DMS53 treated with DMSO at 0.1 percent for 48 hours (cell line): ENCODE results near the gene VSIR.

Experiments
- DNase-seq: peaks from one replicate; lab custom pipeline; 2025; ENCODE audit not compliant: unreplicated experiment; lab: John Stamatoyannopoulos, UW

The VSIR gene

DNA sequence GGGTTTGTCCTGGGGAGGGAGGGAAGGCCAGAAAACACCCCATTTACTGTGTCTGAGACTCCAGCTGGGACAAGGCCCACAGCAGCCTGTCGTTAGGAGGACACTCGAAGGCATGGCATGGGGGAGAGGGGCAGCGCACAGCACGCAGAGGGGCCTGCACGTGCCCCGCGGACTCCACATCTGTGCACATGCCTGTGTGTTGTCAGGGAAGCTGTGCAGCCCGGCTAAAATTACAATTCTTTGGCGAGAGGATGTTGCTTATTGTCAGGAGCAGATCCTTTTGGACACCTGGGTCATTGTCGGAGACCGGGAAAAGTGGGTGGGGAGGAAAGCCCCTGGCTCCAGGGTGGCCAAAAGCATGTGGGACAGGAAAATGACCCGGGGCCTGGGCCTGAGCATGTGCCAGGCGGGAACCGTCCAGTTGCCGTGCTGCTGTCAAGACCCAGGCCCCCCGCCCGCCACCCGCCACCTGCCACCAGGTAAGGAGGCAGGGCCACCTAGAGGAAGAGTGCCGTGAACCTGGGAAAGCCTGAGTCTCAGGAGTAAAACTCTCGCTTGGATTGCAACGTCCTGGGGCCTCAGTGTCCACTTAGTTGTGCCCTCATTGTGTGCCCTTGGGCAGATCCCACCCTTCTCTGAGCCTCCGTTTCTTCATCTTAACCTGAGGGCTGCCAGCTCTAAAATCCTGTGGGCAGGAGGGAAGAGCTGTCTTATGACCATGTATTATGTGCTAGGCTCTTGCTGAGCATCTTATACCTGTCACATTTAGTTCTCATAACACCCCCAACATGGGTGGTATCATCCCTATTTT, 7.2 kb downstream of the VSIR start:
- DNase-seq: no peak

DNA sequence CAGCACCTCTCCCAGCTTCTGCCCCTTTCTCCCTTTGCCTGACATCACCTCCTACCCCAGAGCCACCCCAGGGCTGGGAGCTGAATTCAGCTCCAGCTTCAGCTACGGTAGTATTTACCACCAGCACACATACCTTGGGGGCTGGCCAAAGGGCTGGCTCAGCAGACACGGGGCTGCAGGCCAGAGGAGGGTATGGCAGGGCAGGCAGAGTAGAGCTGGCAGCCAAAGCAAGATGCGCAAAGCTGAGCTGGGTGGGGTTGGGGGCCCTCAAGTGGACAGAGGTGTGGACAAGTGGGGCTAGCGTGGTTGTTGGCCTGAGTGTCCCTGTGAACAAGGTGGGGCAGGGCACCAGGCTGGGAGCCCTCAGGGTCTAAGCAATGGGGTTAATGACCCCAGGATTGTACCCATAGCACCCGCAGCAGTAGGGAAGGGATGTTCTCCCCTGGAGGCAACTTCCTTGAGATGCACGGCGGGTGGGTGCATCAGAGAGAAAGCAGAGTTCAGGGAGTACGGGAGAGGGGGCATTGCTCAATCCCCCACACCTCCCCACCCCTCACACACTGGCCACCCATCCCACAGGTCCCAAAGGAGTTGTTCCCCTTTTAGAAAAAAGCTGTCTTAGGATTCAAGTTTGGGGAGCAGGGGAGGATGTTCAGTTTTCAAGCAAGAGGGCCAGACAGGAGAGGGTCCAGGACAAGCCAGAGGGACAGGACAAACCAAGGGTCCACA, 8.0 kb downstream of the VSIR start:
- DNase-seq: no peak

DNA sequence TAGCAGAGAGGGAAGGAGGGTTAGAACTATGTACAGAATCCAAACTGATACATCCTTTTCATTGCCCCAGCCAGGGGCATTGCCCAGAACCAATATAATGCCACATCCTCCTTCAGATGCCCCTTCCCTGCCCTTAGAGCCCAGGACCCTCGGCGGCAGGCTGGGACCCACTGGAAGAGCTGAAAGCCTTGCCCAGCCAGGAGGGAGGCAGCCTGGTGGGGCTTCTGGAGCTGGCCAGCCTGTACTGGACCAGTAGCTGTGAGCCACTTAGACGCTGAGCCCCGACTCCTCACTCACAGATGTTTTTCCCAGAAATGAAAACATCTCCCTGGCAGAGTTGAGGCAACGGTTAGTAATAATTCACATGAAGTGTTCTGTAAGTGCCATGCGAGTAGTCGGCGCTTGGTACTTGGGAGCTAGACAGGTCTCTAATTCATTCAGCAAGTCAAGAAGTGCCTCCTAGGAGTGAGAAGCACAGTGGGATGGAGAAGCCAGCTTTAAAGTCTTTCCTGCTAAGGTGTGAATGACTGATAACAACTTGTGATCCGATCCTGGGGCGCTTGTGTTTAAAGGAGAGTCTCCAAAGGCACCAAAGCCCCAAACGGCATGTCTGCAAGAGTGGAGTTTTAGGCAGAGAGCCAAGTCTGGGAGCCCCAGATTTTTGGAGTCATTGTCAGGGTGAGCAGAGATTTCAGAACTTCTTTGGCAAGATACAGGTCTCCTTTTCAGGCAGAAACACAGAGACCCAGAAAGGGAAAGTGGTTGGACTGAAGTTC, 9.8 kb downstream of the VSIR start:
- no peak for DNase-seq

DNA sequence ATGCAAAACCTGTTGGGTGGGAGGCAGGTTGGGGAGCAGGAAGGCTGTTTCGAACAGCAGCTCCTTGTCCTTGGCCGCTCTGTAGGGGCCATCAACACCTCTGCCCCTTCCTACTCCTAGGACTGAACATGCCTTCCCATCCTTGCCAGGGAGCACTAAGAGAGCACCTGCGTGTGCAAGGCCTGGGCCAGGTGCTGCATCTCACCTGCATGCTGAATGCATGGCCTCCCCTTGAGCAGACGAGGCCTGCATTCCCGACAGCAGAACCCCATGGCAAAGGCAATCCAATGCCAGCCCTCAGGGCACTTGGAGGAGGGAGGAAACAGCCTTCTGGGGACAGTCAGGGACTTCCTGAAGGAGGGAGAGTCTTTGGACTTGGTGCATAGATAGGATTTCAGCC, 11.0 kb downstream of the VSIR start:
- no peak for DNase-seq

DNA sequence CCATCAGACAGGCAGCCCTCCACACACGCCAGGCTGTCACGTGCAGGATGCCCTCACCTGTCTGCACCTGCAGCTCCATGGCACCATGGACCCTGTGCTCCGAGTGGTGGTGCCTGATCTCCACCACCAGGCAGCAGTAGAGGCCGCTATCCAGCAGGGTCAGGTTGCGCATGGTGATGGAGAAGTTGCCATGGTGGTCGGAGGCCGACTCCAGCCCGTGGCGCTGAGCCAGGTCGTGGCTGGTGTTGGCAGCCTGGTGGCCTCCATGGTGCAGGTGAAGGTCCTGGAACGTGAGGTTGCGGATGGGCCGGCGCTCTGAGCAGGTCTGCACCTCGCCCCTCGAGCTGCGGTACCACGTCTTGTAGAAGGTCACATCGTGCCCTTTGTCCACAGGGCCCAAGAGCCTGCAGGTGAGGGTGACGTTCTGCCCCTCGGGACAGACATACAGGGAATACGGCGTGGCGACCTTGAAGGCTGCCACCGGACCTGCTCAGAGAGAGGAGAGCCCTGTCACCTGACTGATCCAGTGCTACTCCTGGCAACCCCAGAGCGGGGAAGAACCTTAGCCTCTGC, 11.7 kb downstream of the VSIR start:
- DNase-seq: no peak

DNA sequence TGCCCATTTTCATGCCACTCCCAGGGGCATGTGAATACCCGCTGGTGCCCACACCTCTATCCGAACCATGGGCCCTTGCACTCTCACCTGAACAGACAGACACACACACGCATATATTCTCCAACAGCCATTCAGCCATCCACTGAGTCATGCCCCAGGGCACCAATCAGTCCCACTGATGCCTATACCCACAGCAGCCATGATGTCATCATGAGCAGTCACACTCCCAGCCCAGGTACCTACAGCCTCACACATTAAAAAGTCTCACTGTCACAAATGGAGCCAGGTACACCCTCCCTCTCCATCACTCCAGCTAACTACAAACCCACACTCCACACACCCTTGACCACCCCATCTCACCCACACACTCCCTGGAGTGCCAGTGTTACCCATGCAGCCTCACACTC, 12.2 kb downstream of the VSIR start:
- DNase-seq: no peak

DNA sequence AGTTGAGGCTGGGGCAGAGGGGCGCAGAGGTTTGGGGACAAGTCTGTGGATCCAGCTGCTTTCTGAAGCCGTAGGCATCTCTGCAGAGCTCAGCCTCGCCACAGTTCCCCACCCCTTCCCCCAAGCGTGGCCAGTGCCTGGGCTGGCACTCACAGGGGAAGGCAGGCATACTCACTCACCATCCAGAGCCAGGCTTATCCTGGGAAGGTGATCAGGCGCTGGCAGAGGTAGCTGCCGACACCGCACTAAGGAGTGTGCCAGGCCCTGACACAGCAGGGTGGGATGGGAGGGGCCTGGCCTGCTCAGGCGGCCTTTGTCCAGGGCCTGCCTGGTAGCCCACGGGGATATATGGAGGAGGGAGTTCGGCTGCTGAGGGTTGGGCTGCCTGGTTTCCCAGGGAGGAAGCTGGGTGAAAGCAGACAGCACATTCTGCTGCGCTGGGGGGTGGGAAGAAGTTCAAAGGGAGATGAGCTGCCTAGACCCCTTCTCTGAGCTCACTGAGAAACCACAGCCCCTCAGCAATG, 15.9 kb downstream of the VSIR start:
- DNase-seq: no peak

DNA sequence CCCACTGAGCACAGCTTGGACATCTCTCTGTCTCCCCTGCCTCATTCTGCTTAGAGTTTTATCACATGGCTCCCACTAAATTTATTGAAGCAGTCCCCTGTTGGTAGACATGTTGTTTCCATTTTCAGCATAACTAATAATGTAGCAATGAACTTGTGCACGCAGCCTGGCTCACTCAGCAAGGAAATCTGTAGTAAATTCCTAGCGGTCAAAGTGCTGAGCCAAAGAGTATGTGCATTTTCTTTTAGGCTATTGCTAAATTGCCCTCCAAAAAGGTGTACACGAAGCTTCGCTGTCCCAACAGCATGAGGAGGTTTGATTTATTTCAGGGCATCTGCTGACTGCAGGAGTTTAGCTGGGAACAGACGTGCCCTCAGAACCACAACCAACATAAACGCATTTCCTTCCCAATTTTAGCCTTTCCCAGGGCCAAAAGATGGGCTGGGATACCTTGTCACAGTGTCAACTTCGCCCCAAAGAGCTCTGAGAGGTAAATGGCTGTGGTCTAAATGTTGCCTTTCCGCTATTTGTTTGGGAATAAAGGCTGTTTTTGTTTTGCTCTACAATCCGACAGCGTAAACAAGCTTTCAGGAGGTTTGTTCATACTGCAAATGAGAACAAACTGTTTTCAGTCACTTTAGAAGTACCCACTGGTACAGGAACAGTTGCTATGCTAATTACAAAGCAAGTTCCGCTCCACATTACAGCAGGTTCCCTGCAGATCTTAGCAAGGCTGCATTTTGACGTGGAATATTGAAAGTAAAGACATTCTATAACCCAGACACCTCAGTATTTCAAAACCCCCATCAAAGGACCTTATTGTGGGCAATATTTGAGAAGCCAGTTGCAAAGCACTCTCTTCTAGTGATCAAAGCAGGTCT, 16.8 kb downstream of the VSIR start:
- DNase-seq: no peak

DNA sequence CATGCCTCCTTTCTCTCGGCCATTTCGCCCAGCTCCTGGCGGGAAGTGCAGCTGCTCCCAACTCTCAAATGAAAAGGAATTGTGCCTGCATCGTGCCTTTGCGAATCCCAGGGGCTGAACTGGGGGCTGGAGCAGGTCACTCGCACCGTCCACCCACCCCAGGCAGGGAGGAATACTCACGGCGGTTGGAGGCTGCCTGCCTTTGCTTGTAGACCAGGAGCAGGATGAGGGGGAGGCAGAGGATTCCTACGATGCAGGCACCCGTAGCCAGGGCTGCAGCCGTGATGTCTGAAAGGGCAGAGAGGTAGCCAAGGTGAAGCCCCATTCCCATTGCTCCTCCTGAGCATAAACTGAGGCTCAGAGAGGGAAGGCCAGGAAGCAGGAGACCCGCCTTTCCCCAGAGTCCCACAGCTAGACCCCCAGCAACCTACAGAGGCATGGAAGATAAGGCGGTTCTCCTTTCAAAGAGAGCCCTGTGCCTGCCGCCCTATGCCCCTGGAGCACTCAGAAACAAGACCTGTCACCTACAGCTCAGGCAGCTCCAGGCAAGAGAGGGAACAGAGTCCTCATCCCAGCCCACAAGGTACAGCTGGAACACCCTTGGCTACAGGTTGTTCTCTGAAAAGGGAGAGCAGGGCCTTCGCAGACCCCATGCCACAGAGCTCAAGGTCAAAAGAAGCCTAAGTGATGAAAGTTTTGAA, 18.0 kb downstream of the VSIR start:
- no peak for DNase-seq

DNA sequence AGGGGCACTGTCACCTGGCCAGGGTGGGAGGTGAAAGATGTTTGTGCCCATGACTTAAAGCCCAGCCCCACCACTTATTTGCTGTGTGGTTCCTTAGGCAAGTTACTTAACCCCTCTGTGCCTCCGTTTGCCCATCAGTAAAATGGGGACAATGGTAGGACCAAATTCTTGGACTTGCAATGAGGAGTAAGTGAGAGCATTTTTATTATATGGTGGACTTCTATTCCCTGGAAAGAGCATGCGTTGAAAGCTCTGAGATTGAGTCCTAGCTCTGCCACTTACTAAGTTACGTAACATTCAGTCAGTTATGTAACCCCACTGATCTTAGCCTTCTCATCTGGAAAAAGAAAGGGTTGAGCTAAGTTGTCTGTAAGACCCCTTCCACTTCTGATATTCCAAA, 18.8 kb downstream of the VSIR start:
- DNase-seq: no peak

DNA sequence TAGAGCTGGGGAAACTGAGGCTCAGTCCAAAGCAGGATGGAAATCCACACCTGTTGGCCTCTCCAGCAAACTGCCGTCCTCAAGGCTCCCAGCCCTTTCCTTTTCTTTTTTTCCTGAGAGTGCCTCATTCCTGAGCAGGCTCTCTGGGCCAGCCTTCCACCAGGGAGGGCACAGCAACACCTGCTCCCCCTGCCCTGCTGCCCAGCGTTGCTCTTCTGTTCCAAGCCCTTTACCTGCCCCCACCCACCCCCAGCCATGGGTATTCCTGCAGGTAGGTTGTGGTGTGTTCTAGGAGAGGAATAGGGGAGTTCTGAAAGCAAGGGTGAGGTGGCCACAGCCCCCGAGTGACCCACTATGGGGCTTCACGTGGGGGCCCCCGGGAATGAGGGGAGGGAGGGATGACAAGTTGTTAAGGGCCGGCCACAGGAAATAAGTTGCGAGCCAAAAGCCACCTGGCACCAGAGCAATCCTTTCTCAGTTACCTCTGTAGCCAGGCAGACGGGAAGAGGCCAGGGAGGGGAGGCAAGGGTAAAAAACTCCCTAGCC, 19.3 kb downstream of the VSIR start:
- DNase-seq: no peak

DNA sequence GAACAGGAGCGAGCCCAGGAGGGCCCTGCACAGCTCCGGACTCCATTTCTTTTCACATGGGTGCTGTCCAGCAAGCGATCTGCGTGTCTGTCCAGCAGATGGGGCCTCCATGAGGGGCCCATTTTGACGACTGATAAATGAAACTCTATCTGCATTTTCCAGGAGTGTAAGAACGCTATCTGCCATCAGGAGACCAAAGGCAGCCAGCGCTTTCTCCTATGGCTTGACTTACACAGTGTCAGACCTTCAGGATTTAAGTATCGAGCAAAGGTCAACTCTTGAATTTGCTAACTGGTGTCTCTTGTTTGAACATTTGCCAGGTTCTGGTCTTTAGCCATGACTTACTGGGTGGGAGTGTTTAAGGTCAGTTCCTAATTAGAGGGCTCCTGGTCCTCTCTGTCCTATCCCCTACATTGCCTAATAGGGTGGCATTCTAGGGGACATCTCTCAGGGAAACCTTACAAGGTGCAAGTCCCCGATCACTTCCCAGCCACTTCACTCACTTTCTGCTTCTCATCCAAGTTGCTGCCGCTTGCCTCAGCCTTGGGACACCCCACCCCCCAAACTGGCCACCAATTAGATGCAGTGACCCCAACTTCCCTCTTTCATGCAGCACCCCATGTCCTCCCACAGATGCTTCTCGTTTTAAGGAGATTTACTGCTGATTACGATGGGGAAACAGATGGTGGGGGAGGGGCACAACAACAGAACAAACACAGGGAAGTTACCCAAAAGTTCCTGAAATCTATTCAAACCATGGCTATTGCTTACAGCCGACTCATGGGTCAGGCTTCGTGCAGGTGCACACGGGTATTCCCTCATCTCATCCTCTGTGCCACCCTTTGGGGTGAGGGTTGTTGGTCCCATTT, 20.0 kb downstream of the VSIR start:
- no peak for DNase-seq

DNA sequence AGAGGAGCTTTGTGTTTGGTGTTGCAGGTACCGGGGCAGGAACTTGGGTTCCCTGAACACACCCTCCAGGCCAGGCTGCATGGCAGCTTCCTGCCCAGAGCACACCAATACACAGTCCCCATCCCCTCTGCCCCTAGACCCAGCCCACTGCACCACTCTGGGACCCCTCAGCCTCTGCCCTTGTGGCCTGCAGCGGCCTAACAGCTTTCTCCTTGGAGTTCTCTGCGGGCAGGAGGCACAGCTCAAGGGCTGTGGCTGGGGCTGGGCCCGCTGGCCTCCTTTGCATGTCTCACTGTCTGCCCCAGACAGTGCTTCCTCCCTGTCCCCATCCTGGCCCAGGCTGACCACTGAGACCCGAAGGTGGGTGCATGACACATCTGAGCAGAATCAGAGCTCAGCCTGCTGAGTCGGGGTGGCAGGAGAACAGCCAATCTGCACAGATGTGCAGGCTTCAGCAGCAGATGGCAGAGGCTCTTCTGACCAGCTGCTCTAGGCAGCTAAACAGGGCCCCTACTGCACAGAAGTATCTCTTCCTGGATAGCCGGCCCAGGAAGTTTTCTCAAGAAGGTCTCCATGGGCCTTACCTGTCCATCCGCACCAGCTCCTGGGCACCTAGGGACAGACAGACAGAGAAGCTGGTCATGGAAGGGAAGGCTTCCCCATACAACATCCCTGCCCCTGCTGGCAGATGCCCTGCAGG, 20.8 kb downstream of the VSIR start:
- DNase-seq: no peak

DNA sequence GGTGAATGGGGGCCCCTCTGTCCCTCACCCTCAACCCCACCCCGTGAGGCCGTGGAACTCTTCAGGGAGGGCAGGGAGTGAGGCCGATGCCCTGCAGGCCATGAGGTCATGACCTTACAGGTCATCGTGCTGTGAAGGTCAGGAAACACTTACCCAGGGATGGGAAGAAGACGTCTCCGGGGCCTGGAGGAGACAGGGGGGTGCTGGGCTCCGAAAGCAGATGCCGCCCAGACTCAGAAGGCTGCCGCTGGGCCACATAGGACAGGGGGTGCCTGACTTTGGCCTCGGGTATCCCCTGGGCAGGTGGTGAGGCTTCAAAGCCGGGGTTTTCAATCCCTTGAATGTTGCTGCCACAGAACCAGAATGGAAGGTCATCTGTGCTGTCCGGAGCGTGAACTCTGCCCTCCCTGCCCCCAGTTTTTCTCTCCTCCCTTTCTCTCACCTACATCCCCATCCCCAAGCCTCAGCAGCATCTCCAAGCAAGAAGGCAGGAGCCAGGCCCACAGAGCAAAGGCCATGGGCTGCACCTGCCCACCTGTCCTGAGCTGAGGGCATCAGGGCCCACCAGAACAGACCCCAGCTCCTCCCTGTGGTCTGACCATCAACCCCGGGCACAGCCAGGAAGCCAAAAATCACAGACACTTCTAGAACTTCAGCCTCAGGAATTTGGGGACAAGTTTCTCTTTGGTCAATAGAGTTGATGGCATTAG, 21.6 kb downstream of the VSIR start:
- DNase-seq: no peak

DNA sequence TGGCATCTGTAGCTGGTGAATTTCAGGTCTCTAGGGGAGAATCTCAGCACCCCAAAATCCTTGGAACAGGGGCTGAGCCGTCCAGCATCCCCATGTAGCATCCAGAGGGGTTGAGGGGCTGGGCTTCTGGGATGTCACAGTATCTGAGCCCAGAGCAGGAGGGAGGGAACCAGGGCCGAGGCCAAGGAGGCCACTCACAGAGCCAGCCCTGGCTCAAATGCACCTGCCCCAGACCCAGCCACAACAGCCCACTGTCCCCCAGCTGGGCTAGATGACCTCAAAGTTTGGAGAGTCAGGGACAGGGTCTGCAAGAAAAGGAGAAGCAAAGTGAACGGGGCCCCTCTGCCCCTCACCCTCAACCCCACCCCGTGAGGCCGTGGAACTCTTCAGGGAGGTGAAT, 22.3 kb downstream of the VSIR start:
- no peak for DNase-seq

DNA sequence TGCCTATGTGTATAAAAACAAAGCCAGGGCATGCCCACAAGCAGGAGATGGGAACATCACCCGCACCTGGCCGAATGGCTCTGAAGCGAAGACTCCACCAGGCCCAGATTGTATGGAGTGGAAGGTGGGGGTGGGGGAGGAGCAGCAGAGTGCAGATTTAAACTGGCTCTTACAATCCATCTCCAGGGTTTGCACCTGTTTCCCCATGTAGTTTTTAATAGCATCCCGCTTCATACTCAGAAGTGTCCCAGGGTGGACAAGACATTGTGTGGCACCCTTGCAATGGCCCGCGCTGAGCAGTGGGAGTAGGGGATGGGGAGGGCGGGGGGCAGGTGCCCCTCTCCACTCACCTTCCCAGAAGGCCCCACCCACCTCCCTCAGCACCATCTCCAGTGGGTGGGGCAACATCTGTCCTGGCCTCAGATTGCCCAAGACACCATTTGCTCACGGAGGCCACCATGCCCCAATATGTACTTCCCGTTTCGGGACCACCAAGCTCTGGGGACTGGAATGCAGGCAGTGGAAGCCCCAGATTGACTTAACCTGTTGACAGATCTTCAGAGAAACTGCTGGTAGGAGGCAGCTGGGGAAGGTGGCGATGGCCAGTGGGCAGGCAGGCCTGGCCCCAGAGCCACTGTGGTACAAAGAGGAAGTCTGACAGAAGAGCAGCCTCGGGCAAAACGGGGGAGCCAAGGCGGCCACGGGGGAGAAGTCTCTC, 23.0 kb downstream of the VSIR start:
- DNase-seq: no peak

DNA sequence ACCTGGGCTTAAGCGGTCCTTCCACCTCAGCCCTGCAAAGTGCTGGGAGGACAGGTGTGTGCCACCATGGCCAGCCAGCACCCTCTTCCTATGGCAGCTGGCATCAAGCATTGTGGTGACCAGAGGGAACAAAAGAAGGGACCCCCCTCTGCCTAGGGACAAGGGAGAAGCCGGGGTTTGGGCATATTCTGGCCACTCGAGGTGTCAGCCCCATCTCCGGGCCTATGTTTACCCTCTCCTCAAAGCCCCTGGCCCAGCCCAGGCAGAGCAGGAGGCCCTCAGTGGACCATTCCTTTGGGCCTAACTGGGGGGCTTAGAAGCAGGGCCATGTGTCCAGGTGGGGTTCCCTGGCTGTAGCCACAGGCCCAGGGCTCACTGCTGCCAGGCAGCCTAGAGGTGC, 23.9 kb downstream of the VSIR start:
- no peak for DNase-seq
